MCF 10A (cell line): ENCODE measurements around the gene CACNA1H. TPM values are rescaled to one million over a fixed set of nuclear protein-coding genes. Genes with fewer than 3 reads are reported as not detected.

Source experiments
- BruUV-seq: library from RNA; stranded (reverse); fragments of 400-500 nt; replicated peaks from 2 replicates; lab custom pipeline; 2021; lab: Mats Ljungman, UMichigan
- CTCF ChIA-PET: fragments of 300-600 bp; sonication (Branson Sonifier 250); formaldehyde crosslinking; extraction: SDS; loops from one replicate; lab custom pipeline; 2021; ENCODE audit warnings: antibody characterized with exemption, inconsistent platforms; lab: Yijun Ruan, JAX
- POLR2A ChIA-PET: fragments of 300-600, 350-650 bp; sonication (Branson Sonifier 250); formaldehyde crosslinking; extraction: SDS; loops from one replicate; lab custom pipeline; 2020; ENCODE audit warnings: antibody characterized with exemption, inconsistent platforms; lab: Yijun Ruan, JAX
- DNase-seq: peaks from one replicate; pipeline ENCODE4 v3.0.0-alpha.2; 2018; ENCODE audit not compliant: unreplicated experiment
- H3K27ac Mint-ChIP-seq: one replicate; pipeline ENCODE4 v1.8.0; 2022; ENCODE audit warnings: mild to moderate bottlenecking, low read depth, mixed read lengths; ENCODE audit not compliant: unreplicated experiment
- H3K27me3 Mint-ChIP-seq: one replicate; pipeline ENCODE4 v1.8.0; 2022; ENCODE audit warnings: mixed read lengths; ENCODE audit not compliant: insufficient read depth, unreplicated experiment
- H3K36me3 Mint-ChIP-seq: one replicate; pipeline ENCODE4 v1.8.0; 2022; ENCODE audit warnings: mild to moderate bottlenecking, moderate library complexity, mixed read lengths; ENCODE audit not compliant: insufficient read depth, unreplicated experiment
- H3K4me1 Mint-ChIP-seq: one replicate; pipeline ENCODE4 v1.8.0; 2022; ENCODE audit warnings: mixed read lengths; ENCODE audit not compliant: insufficient read depth, unreplicated experiment
- H3K4me3 Mint-ChIP-seq: one replicate; pipeline ENCODE4 v1.8.0; 2022; ENCODE audit warnings: mild to moderate bottlenecking, moderate library complexity, mixed read lengths; ENCODE audit not compliant: unreplicated experiment
- H3K9me3 Mint-ChIP-seq: one replicate; pipeline ENCODE4 v1.8.0; 2022; ENCODE audit warnings: mixed read lengths; ENCODE audit not compliant: unreplicated experiment
- CTCF ChIP-seq: fragments of 200-600 bp; IDR thresholded peaks from one replicate; pipeline ENCODE4 v1.8.0; 2022; ENCODE audit warnings: antibody characterized with exemption, mild to moderate bottlenecking; ENCODE audit not compliant: unreplicated experiment
- intact Hi-C: fragments of 100-400 bp; cut with micrococcal nuclease; formaldehyde crosslinking; loops from 2 replicates; pipeline ENCODE4 v1.14.1; 2022
- total RNA-seq: library from RNA; stranded (reverse); gene quantifications from 2 replicates; pipeline ENCODE4 v1.2.3, GENCODE V29; 2022

CACNA1H gene
- total RNA-seq, 1 experiment from 2014 or later: not detected

GRCh38 chr16:1122398-1122765 is 30.5 kb upstream of the CACNA1H start:
- TF ChIP-seq CTCF: no peak
- no TSS peak for BruUV-seq
- POLR2A ChIA-PET: interaction anchor here (0.7 kb wide), 1 partner anchor 14 kb away, joined by 4 read pairs; no protein-coding TSS in a partner anchor
- Mint-ChIP-seq H3K4me1 (no peaks in the 10 kb centered on the region), H3K27me3 (no peaks in the 10 kb centered on the region), H3K27ac (no peak overlapping the region), H3K9me3 (no peaks in the 10 kb centered on the region), H3K36me3 (no peaks in the 10 kb centered on the region), H3K4me3 (no peak overlapping the region)
- no peak for DNase-seq
- intact Hi-C loops: no loop called here
- CTCF ChIA-PET: interaction anchor here (0.6 kb wide), 1 partner anchor 224 kb away, joined by 3 read pairs; no protein-coding TSS in a partner anchor

GRCh38 chr16:1123525-1124230 is 29.2 kb upstream of the CACNA1H start:
- no peak overlapping the region for H3K27ac Mint-ChIP-seq
- H3K27me3 Mint-ChIP-seq: no peaks in the 10 kb centered on the region
- H3K4me3 Mint-ChIP-seq: no peak overlapping the region
- H3K36me3 Mint-ChIP-seq: no peaks in the 10 kb centered on the region
- DNase-seq: no peak
- ChIA-PET CTCF (interaction anchor here (0.6 kb wide), 1 partner anchor 1017 kb away, joined by 3 read pairs; no protein-coding TSS in a partner anchor), POLR2A (no interaction called here)
- no peaks in the 10 kb centered on the region for H3K4me1 Mint-ChIP-seq
- no TSS peak for BruUV-seq
- TF ChIP-seq CTCF: no peak
- intact Hi-C loops: no loop called here
- H3K9me3 Mint-ChIP-seq: no peaks in the 10 kb centered on the region

GRCh38 chr16:1124291-1124690 is 28.6 kb upstream of the CACNA1H start:
- Mint-ChIP-seq H3K4me1 (no peaks in the 10 kb centered on the region), H3K4me3 (no peak overlapping the region), H3K9me3 (no peaks in the 10 kb centered on the region), H3K36me3 (no peaks in the 10 kb centered on the region), H3K27me3 (no peaks in the 10 kb centered on the region), H3K27ac (no peak overlapping the region)
- intact Hi-C loops: no loop called here
- CTCF ChIA-PET: no interaction called here
- no peak for TF ChIP-seq CTCF
- POLR2A ChIA-PET: no interaction called here
- DNase-seq: no peak
- no TSS peak for BruUV-seq

GRCh38 chr16:1124795-1125194 is 28.1 kb upstream of the CACNA1H start:
- intact Hi-C loops: no loop called here
- DNase-seq: no peak
- TF ChIP-seq CTCF: no peak
- no peaks in the 10 kb centered on the region for H3K4me1 Mint-ChIP-seq
- H3K4me3 Mint-ChIP-seq: no peak overlapping the region
- BruUV-seq: no TSS peak
- H3K27ac Mint-ChIP-seq: no peak overlapping the region
- H3K9me3 Mint-ChIP-seq: no peaks in the 10 kb centered on the region
- H3K36me3 Mint-ChIP-seq: no peaks in the 10 kb centered on the region
- no peaks in the 10 kb centered on the region for H3K27me3 Mint-ChIP-seq
- ChIA-PET POLR2A (no interaction called here), CTCF (no interaction called here)
